RWPE2 (cell line): ENCODE measurements around the gene TICAM2.

ENCODE experiments used
- ATAC-seq: fragments of 200-7000 bp; cut with Tn5 transposase; 3 replicates; pipeline ENCODE4 v1.9.1; 2021; ENCODE audit warnings: low read depth
- DNase-seq: peaks from one replicate; pipeline ENCODE4 v3.0.0-alpha.2; 2020; ENCODE audit warnings: low spot score
- H3K27ac ChIP-seq: fragments of 450-650 bp; 2 replicates; pipeline ENCODE4 v1.5.1; 2017; ENCODE audit warnings: mild to moderate bottlenecking; ENCODE audit not compliant: poor library complexity, severe bottlenecking
- H3K27me3 ChIP-seq: fragments of 250-450 bp; sonication (Bioruptor Pico); 2 replicates; pipeline ENCODE4 v1.5.1; 2021; ENCODE audit warnings: mild to moderate bottlenecking, moderate library complexity; ENCODE audit not compliant: insufficient read depth, poor library complexity, severe bottlenecking
- H3K36me3 ChIP-seq: fragments of 250-450 bp; sonication (Bioruptor Pico); 2 replicates; pipeline ENCODE4 v1.5.1; 2020; ENCODE audit warnings: low read depth, mild to moderate bottlenecking, moderate library complexity
- H3K4me1 ChIP-seq: fragments of 250-450 bp; sonication (Bioruptor Pico); 2 replicates; pipeline ENCODE4 v1.5.1; 2021; ENCODE audit warnings: mild to moderate bottlenecking, moderate library complexity; ENCODE audit not compliant: insufficient read depth, poor library complexity, severe bottlenecking
- H3K4me3 ChIP-seq: fragments of 250-450 bp; sonication (Bioruptor Pico); 2 replicates; pipeline ENCODE4 v1.5.1; 2021; ENCODE audit warnings: mild to moderate bottlenecking, moderate library complexity; ENCODE audit not compliant: severe bottlenecking
- H3K9me3 ChIP-seq: fragments of 250-450 bp; sonication (Bioruptor Pico); 2 replicates; pipeline ENCODE4 v1.5.1; 2021; ENCODE audit warnings: mild to moderate bottlenecking, moderate library complexity; ENCODE audit not compliant: severe bottlenecking
- CTCF ChIP-seq: fragments of 450-650 bp; IDR thresholded peaks from one replicate; pipeline ENCODE4 v1.5.1; 2017; ENCODE audit warnings: mild to moderate bottlenecking, moderate library complexity; ENCODE audit not compliant: poor library complexity, severe bottlenecking

TICAM2 gene

GRCh38 chr5:115634343-115635132 is 32.3 kb upstream of the TICAM2 start:
- no peaks in the 10 kb centered on the region for H3K27me3 ChIP-seq
- TF ChIP-seq CTCF, result peak; percentile 97
- DNase-seq (peak; percentile 80), ATAC-seq (peak; percentile 98)
- H3K4me1 ChIP-seq, result peaks cover 6% of the 10 kb centered on the region
- H3K4me3 ChIP-seq, result peak overlapping the region; percentile 12
- no peak overlapping the region for H3K27ac ChIP-seq
- no peaks in the 10 kb centered on the region for H3K36me3 ChIP-seq
- no peaks in the 10 kb centered on the region for H3K9me3 ChIP-seq

GRCh38 chr5:115629903-115630302 is 27.6 kb upstream of the TICAM2 start:
- no peak overlapping the region for H3K4me3 ChIP-seq
- no peaks in the 10 kb centered on the region for H3K36me3 ChIP-seq
- peaks cover 9% of the 10 kb centered on the region for H3K4me1 ChIP-seq
- H3K27me3 ChIP-seq, result no peaks in the 10 kb centered on the region
- no peak overlapping the region for H3K27ac ChIP-seq
- H3K9me3 ChIP-seq, result no peaks in the 10 kb centered on the region
- DNase-seq, result no peak
- TF ChIP-seq CTCF, result no peak
- no peak for ATAC-seq

- ATAC-seq, result no peak
- Histone ChIP-seq H3K9me3 (no peaks in the 10 kb centered on the region), H3K27ac (no peak overlapping the region), H3K4me1 (peaks cover 22% of the 10 kb centered on the region), H3K36me3 (peaks cover 17% of the 10 kb centered on the region), H3K4me3 (no peak overlapping the region), H3K27me3 (no peaks in the 10 kb centered on the region)
- DNase-seq, result no peak
- no peak for TF ChIP-seq CTCF
Measured at GRCh38 chr5:115627295-115627865, 25.1 kb upstream of the TICAM2 start.

GRCh38 chr5:115626445-115626823 is 24.2 kb upstream of the TICAM2 start:
- Histone ChIP-seq H3K9me3 (no peaks in the 10 kb centered on the region), H3K27me3 (no peaks in the 10 kb centered on the region), H3K36me3 (peaks cover 26% of the 10 kb centered on the region), H3K4me3 (peak overlapping the region; percentile 69), H3K27ac (peak overlapping the region; percentile 67), H3K4me1 (peaks cover 23% of the 10 kb centered on the region)
- TF ChIP-seq CTCF, result no peak
- no peak for DNase-seq
- peak; percentile 37 for ATAC-seq
